Activated CD8-positive, alpha-beta T cell treated with anti-CD3 and anti-CD28 coated beads for 36 hours (primary cell): ENCODE data around the gene RINL. TPM values are rescaled to one million over a fixed set of nuclear protein-coding genes. Genes with fewer than 3 reads are reported as not detected.

Experiments
- ATAC-seq: fragments of 200-7000 bp; cut with Tn5 transposase; one replicate; pipeline ENCODE4 v1.10.0; 2021; ENCODE audit warnings: mild to moderate bottlenecking, moderate library complexity
- CTCF ChIA-PET: fragments of 350-600 bp; sonication (Branson Sonifier 250); formaldehyde crosslinking; loops from one replicate; lab custom pipeline; 2021; ENCODE audit warnings: antibody characterized with exemption; lab: Charles Lee
- POLR2A ChIA-PET: fragments of 350-600 bp; sonication (Branson Sonifier 250); formaldehyde crosslinking; loops from one replicate; lab custom pipeline; 2021; ENCODE audit warnings: antibody characterized with exemption; lab: Charles Lee
- DNase-seq: peaks from one replicate; pipeline ENCODE4 v3.0.0-alpha.2; 2020
- H3K27ac Mint-ChIP-seq: one replicate; pipeline ENCODE4 v1.8.0; 2021; ENCODE audit warnings: mild to moderate bottlenecking, mixed read lengths
- H3K27me3 Mint-ChIP-seq: one replicate; pipeline ENCODE4 v1.8.0; 2021; ENCODE audit warnings: mixed read lengths
- H3K36me3 Mint-ChIP-seq: one replicate; pipeline ENCODE4 v1.8.0; 2021; ENCODE audit warnings: low read depth, mixed read lengths
- H3K4me1 Mint-ChIP-seq: one replicate; pipeline ENCODE4 v1.8.0; 2021; ENCODE audit warnings: low read depth, mixed read lengths
- H3K4me3 Mint-ChIP-seq: one replicate; pipeline ENCODE4 v1.8.0; 2021; ENCODE audit warnings: mild to moderate bottlenecking, moderate library complexity, mixed read lengths
- H3K9me3 Mint-ChIP-seq: one replicate; pipeline ENCODE4 v1.8.0; 2021; ENCODE audit warnings: mixed read lengths
- CTCF ChIP-seq: fragments of 200-600 bp; IDR thresholded peaks from one replicate; pipeline ENCODE4 v1.8.0; 2022; ENCODE audit warnings: antibody characterized with exemption, mild to moderate bottlenecking
- intact Hi-C: fragments of 100-400 bp; cut with micrococcal nuclease; formaldehyde crosslinking; loops from one replicate; pipeline ENCODE4 v1.10.0; 2022
- total RNA-seq, 2 experiments: library from RNA; stranded (reverse); gene quantifications; one replicate each; pipeline ENCODE4 v1.2.3, GENCODE V29; 2021

Gene RINL
- total RNA-seq = 10 to 100 TPM; 85.5 to 87.7 TPM

GRCh38 chr19:38877781-38878574 lies at the start of gene RINL:
TSS of gene RINL (minus strand) at chr19:38878275. CDS start at chr19:38876742, 1,533 bp downstream.
- Mint-ChIP-seq H3K4me3 (peak within 1 kb of the TSS; percentile 95), H3K27me3 (no peaks in the 10 kb centered on the region), H3K27ac (peak within 1 kb of the TSS; percentile 98), H3K9me3 (no peaks in the 10 kb centered on the region), H3K36me3 (peaks cover 13% of the 10 kb centered on the region), H3K4me1 (peaks cover 34% of the 10 kb centered on the region)
- CTCF ChIA-PET = interaction anchor here (1.2 to 6.0 kb wide), 7 partner anchors 9 to 475 kb away, joined by 3 to 61 read pairs (median 11); partner anchors contain the start of genes ECH1, FAM98C, MRPS12 and SARS2
- peak; percentile 86 for DNase-seq
- intact Hi-C loops = no loop called here
- ATAC-seq = peak; percentile 93
- TF ChIP-seq CTCF = no peak
- POLR2A ChIA-PET = interaction anchor here (0.6 to 3.5 kb wide), 18 partner anchors 9 to 261 kb away, joined by 3 to 21 read pairs (median 3); partner anchors contain the start of genes ACTN4 and HNRNPL

- intact Hi-C loops = no loop called here
- Mint-ChIP-seq H3K36me3 (peaks cover 33% of the 10 kb centered on the region), H3K4me3 (no peak overlapping the region), H3K27ac (peak overlapping the region; percentile 21), H3K4me1 (peaks cover 19% of the 10 kb centered on the region), H3K27me3 (no peaks in the 10 kb centered on the region), H3K9me3 (no peaks in the 10 kb centered on the region)
- no peak for TF ChIP-seq CTCF
- DNase-seq (no peak), ATAC-seq (peak; percentile 24)
- ChIA-PET POLR2A (interaction anchor here (0.6 kb wide), 1 partner anchor 24 kb away, joined by 4 read pairs; the partner anchor contains the start of gene NFKBIB), CTCF (interaction anchor here (1.1 kb wide), 1 partner anchor 37 kb away, joined by 4 read pairs; no protein-coding TSS in a partner anchor)
Observed at GRCh38 chr19:38924388-38924787, 46.3 kb upstream of the RINL start.

GRCh38 chr19:38922482-38922881 lies 44.4 kb upstream of the RINL start:
- Mint-ChIP-seq H3K4me3 (no peak overlapping the region), H3K27ac (no peak overlapping the region), H3K4me1 (peaks cover 5% of the 10 kb centered on the region), H3K9me3 (no peaks in the 10 kb centered on the region), H3K36me3 (peaks cover 25% of the 10 kb centered on the region), H3K27me3 (no peaks in the 10 kb centered on the region)
- ChIA-PET POLR2A (interaction anchor here (0.6 kb wide), 1 partner anchor 153 kb away, joined by 3 read pairs; no protein-coding TSS in a partner anchor), CTCF (interaction anchor here (1.4 kb wide), 1 partner anchor 8 kb away, joined by 7 read pairs; the partner anchor contains the start of genes MRPS12 and SARS2)
- ATAC-seq (no peak), DNase-seq (no peak)
- no peak for TF ChIP-seq CTCF
- intact Hi-C loops = no loop called here

- TF ChIP-seq CTCF = no peak
- Mint-ChIP-seq H3K4me1 (peaks cover 5% of the 10 kb centered on the region), H3K27me3 (no peaks in the 10 kb centered on the region), H3K36me3 (peaks cover 25% of the 10 kb centered on the region), H3K4me3 (no peak overlapping the region), H3K27ac (no peak overlapping the region), H3K9me3 (no peaks in the 10 kb centered on the region)
- intact Hi-C loops = no loop called here
- ChIA-PET POLR2A (interaction anchor here (0.6 kb wide), 1 partner anchor 152 kb away, joined by 3 read pairs; no protein-coding TSS in a partner anchor), CTCF (interaction anchor here (1.4 kb wide), 1 partner anchor 8 kb away, joined by 7 read pairs; the partner anchor contains the start of genes MRPS12 and SARS2)
- ATAC-seq (no peak), DNase-seq (no peak)
Observed at GRCh38 chr19:38921420-38922274, 43.6 kb upstream of the RINL start.
